Right lobe of liver (tissue), 4 donors: ENCODE data around the gene MCC.

Experiments
- CTCF ChIP-seq, 4 donors: fragments of 200-600 bp in 3 of 4; fragments of 450-650 bp in 1 of 4; IDR thresholded peaks; one replicate each; pipeline versions ENCODE4 v1.5.1 to v1.8.0; 2016 to 2022; ENCODE audit warnings: antibody characterized with exemption in 4 of 4, mild to moderate bottlenecking in 2 of 4
- POLR2A ChIP-seq: fragments of 450-650 bp; IDR thresholded peaks from one replicate; pipeline ENCODE4 v1.6.1; 2017; ENCODE audit warnings: antibody characterized with exemption, mild to moderate bottlenecking
- donor health status: DM: no; HTN: no; CAD: no.
- donor health status: DM: no; HTN: no; CAD: no.
- donor health status: DM: no; HTN: yes; CAD: no.

GRCh38 chr5:113182658-113183344 is 305.5 kb downstream of the MCC start:
- TF ChIP-seq CTCF (IDR thresholded peaks at IDR 0.05) (no peak), POLR2A (no peak)
